GM12873 (cell line): ENCODE data around the gene ZNF521.

Source experiments
- CTCF ChIP-seq: IDR thresholded peaks from 2 replicates; pipeline ENCODE4 v1.5.1; 2012; ENCODE audit warnings: low read depth, mild to moderate bottlenecking, moderate library complexity, low read length, control low read depth; ENCODE audit not compliant: insufficient read depth; ENCODE audit errors: missing control alignments

The ZNF521 gene

GRCh38 chr18:25175558-25176517 is 176.1 kb downstream of the ZNF521 start:
- TF ChIP-seq CTCF: no peak

GRCh38 chr18:25174324-25174723 is 177.6 kb downstream of the ZNF521 start:
- no peak for TF ChIP-seq CTCF

- TF ChIP-seq CTCF: no peak
These were observed 180.6 kb downstream of the ZNF521 start for GRCh38 chr18:25171334-25171733.

- TF ChIP-seq CTCF: no peak
These were observed 181.6 kb downstream of the ZNF521 start for GRCh38 chr18:25170402-25170801.

- no peak for TF ChIP-seq CTCF
These were observed 182.3 kb downstream of the ZNF521 start for GRCh38 chr18:25169701-25170100.

- no peak for TF ChIP-seq CTCF
These were observed 184.2 kb downstream of the ZNF521 start for GRCh38 chr18:25167612-25168410.

GRCh38 chr18:25166113-25166512 is 185.9 kb downstream of the ZNF521 start:
- no peak for TF ChIP-seq CTCF
